HG03432 (cell line): Measurements from ENCODE around the gene NOP56.

Source experiments
- ATAC-seq: cut with Tn5 transposase; IDR thresholded peaks from one replicate; pipeline ENCODE4 v1.9.1; 2021; ENCODE audit warnings: mild to moderate bottlenecking, moderate library complexity; ENCODE audit not compliant: unreplicated experiment

Gene NOP56

GRCh38 chr20:2700913-2701620, 48.6 kb downstream of the NOP56 start:
- ATAC-seq, result no peak

GRCh38 chr20:2701671-2702081, 49.2 kb downstream of the NOP56 start:
- ATAC-seq, result no peak

- ATAC-seq, result no peak
Measured at GRCh38 chr20:2703716-2704475, 51.5 kb downstream of the NOP56 start.

- no peak for ATAC-seq
Measured at GRCh38 chr20:2705931-2706645, 53.7 kb downstream of the NOP56 start.

- no peak for ATAC-seq
Measured at GRCh38 chr20:2706688-2707352, 54.4 kb downstream of the NOP56 start.

- no peak for ATAC-seq
Measured at GRCh38 chr20:2707353-2708072, 55.1 kb downstream of the NOP56 start.
